ENCODE results near the gene MYH16.
"Not testable (repeated sequence)": the region's sequence is repeated elsewhere in the genome, so short reads cannot be mapped to it uniquely, and the experiment has no call there.

The MYH16 gene

DNA sequence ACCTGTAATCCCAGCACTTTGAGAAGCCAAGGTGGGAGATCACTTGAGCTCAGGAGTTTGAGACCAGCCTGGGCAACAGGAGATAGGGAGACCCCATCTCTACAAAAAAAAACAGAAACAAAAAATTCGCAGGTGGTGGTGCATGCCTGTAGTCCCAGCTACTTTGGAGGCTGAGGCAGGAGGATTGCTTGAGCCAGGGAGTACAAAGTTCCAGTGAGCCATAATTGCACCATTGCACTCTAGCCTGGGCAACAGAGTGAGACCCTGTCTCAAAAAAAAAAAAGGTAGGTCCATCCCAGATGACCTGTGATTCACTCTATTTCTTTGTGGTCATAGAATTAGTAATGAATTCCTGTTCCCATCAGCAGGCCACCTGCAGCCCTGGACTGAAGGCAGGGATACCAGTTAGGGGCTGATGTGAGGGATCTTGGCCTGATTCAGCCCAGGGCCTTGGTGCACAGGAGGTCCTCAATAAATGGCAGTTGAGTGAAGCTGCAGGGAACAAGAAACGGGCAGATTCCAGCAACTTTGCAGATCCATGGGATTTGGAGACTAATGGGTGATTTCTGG is at the start of gene MYH16:
TSS of gene MYH16 (plus strand) at position 364 of the 570 bp plus-strand sequence.
- TF ChIP-seq, protein P1, sequence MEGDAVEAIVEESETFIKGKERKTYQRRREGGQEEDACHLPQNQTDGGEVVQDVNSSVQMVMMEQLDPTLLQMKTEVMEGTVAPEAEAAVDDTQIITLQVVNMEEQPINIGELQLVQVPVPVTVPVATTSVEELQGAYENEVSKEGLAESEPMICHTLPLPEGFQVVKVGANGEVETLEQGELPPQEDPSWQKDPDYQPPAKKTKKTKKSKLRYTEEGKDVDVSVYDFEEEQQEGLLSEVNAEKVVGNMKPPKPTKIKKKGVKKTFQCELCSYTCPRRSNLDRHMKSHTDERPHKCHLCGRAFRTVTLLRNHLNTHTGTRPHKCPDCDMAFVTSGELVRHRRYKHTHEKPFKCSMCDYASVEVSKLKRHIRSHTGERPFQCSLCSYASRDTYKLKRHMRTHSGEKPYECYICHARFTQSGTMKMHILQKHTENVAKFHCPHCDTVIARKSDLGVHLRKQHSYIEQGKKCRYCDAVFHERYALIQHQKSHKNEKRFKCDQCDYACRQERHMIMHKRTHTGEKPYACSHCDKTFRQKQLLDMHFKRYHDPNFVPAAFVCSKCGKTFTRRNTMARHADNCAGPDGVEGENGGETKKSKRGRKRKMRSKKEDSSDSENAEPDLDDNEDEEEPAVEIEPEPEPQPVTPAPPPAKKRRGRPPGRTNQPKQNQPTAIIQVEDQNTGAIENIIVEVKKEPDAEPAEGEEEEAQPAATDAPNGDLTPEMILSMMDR (IDR thresholded peaks at IDR 0.05; ENCODE audit: borderline replicate concordance, insufficient read depth, low read depth, low read length): no peak
- no peak within 1 kb of the TSS for H3K4me3 ChIP-seq (ENCODE audit: low read depth, low read length)

DNA sequence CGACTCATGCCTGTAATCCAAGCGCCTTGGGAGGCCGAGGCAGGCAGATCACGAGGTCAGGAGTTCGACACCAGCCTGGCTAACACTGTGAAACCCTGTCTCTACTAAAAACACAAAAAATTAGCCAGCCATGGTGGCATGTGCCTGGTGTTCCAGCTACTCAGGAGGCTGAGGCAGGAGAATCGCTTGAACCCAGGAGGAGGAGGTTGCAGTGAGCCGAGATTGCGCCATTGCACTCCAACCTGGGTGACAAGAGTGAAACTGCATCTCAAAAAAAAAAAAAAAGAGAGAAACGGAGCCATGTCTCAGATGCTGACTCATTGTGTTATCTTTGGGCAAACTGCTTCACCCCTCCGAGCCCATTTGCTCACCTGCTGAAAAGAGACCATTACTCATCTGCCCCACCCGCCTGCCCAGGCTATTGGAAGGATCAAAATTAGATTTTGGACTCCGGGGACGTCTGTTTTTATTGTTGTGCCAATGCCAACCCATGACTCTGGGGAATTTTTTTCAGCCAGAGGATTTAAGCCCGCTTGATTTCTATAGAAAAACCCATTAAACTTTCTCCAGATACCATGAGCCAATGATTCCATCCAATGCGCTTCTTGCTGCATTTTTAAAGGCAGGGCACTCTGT is 48.3 kb upstream of the MYH16 start:
- not testable (repeated sequence) for H3K4me3 ChIP-seq (ENCODE audit: low read depth, low read length)

DNA sequence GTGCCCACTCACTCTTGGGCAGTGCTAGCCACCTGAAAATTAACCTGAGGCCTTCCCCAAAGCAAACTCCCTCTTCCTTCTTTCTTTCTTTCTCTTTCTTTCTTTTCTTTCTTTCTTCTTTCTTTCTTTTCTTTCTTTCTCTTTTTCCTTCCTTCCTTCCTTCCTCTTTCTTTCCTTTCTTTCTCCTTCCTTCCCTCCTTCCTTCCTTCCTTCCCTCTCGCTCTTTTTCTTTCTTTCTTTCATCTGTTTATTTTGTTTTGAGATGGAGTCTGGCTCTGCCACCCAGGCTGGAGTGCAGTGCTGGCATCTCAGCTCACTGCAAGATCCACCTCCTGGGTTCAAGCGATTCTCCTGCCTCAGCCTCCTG is 47.8 kb upstream of the MYH16 start:
- TF ChIP-seq, protein P1 (IDR thresholded peaks at IDR 0.05; ENCODE audit: borderline replicate concordance, insufficient read depth, low read depth, low read length): no peak
- H3K4me3 ChIP-seq (ENCODE audit: low read depth, low read length): no peak overlapping the region

DNA sequence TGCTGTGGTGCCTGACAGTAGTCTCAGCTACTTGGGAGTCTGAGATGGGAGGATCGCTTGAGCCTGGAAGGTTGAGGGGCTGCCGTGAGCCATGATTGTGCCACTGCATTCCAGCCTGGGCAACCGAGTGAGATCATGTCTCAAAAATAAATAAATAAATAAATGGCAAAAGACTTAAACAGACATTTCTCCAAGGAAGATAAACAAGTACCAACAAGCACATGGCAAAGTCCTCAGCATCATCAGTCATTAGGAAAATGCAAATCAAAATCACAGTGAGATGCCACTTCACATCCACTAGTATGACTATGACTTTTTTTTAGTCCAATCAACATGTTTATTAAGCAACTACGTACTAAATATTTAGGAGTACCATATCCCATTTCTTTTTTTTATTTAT is 43.4 kb upstream of the MYH16 start:
- no peak overlapping the region for H3K4me3 ChIP-seq (ENCODE audit: low read depth, low read length)
- TF ChIP-seq, protein P1 (IDR thresholded peaks at IDR 0.05; ENCODE audit: borderline replicate concordance, insufficient read depth, low read depth, low read length): no peak

DNA sequence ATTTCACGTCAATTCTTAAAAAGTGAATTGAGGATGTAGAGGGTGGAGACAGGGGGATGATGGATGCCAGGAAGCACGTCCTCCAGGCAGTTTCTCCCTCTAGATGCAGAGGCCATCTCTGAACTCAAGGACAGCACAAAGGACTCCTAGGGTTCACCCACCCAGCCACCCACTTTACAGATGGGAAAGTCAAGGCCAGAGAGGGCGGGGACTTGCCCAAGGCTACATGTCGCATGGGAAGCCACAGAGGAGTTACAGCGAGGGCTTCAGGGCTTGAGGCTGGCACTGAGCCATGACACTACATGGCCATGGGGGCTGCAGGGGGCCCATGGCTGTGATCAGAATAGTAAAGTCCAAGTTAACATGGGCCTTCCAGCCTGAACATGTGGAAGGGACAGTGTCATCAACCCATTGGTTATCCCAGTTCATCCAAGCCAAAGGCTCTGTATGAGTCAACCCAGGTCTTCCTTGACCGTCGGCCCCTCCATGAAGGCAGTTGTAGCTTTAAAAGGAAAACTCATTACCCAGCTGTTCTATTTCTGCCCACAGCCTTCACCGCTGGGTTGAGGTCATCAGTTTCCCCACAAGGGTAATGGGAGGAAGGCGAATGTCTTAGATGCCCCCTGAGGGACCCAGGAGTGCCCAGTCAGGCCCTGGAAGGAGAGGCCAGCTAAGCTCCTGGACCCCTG is 40.4 kb upstream of the MYH16 start:
- TF ChIP-seq, protein P1 (IDR thresholded peaks at IDR 0.05; ENCODE audit: borderline replicate concordance, insufficient read depth, low read depth, low read length): no peak
- no peak overlapping the region for H3K4me3 ChIP-seq (ENCODE audit: low read depth, low read length)

DNA sequence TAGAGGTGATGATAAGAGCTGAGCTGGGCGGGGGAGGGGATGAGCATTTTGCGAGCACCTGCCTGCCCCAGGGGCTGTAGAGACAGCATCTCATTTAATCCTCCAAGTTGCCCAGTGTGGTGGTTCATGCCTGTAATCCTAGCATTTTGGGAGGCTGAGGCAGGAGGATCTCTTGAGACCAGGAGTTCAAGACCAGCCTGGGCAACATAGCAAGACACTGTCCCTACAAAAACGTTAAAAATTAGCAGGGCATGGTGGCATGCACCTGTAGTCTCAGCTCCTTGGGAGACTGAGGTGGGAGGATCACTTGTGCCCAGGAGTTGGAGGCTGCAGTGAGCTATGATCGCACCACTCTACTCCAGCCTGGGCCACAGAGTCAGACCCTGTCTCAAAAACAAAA is 39.7 kb upstream of the MYH16 start:
- H3K4me3 ChIP-seq (ENCODE audit: low read depth, low read length): not testable (repeated sequence)

DNA sequence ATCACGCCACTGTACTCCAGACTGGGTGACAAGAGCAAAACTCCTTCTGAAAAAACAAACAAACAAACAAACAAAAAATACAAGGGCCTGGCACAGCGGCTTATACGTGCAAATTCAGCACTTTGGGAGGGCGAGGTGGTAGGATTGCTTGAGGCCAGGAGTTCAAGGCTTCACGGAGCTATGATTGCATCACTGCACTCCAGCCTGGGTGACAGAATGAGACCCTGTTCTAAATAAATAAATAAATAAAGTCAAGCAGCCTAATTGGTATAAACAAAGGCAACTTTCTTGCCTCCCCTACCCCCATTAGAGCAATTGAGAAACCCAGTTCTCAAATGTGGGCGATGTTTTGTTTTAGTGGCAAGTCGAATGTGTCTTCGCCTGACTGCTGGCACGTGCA is 38.5 kb upstream of the MYH16 start:
- TF ChIP-seq, protein P1 (IDR thresholded peaks at IDR 0.05; ENCODE audit: borderline replicate concordance, insufficient read depth, low read depth, low read length): no peak
- H3K4me3 ChIP-seq (ENCODE audit: low read depth, low read length): no peak overlapping the region

DNA sequence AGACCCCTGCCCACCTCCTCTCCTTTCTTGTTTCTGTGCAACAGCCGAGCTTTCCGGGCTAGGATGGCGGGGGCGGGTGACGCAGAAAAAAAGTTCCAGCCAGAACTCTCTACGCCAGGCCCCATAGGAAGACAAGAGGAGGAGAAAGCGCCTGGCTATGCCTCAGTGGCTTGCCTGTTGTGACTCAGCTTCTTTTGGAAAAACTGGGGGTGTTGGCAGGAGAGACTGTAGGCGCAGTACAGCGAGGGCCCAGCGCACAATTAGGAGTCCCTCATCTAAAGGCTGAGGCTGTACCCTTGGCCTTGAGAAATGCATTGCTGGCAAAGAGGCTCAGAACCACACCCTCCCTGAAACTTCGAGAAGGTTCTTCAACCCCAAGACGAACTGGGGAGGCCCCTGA is 36.7 kb upstream of the MYH16 start:
- TF ChIP-seq, protein P1 (IDR thresholded peaks at IDR 0.05; ENCODE audit: borderline replicate concordance, insufficient read depth, low read depth, low read length): no peak
- H3K4me3 ChIP-seq (ENCODE audit: low read depth, low read length): no peak overlapping the region

DNA sequence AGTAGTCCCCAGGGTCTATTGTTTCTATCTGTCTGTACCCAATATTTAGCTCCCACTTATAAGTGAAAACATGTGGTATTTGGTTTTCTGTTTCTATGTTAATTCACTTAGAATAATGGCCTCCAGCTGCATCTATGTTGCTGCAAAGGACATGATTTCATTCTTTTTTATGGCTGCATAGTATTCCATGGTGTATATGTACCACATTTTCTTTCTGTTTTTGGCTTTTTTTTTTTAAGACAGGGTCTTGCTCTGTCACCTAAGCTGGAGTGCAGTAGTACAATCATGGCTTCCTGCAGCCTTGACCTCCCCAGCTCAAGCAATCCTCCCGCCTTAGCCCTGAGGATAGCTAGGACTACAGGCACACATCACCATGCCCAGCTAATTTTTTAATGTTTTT is 34.8 kb upstream of the MYH16 start:
- not testable (repeated sequence) for H3K4me3 ChIP-seq (ENCODE audit: low read depth, low read length)
